ENCODE measurements around the gene ZNF808.
"Not testable (repeated sequence)": the region's sequence is repeated elsewhere in the genome, so short reads cannot be mapped to it uniquely, and the experiment has no call there.

DNA sequence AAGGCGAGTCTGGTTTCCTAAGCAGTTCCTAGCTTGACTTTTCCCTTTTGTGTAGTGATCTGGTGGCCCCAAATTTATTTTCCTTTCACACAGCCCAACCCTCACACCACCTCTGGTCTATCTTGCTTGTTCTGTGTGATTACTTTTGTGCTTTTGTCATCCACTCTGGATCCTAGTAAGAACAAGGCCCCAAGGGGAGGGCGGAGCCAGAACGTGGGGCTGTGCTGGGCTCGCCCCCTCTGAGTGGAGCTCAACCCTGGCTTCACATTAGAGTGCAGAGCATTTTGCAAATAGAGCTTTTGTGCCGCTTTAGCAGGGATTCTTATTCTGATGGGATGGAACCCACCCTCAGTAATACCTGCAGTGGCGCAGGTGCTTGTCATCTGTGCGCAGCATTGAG is 42.4 kb upstream of the ZNF808 start:
- TF ChIP-seq, protein P1, sequence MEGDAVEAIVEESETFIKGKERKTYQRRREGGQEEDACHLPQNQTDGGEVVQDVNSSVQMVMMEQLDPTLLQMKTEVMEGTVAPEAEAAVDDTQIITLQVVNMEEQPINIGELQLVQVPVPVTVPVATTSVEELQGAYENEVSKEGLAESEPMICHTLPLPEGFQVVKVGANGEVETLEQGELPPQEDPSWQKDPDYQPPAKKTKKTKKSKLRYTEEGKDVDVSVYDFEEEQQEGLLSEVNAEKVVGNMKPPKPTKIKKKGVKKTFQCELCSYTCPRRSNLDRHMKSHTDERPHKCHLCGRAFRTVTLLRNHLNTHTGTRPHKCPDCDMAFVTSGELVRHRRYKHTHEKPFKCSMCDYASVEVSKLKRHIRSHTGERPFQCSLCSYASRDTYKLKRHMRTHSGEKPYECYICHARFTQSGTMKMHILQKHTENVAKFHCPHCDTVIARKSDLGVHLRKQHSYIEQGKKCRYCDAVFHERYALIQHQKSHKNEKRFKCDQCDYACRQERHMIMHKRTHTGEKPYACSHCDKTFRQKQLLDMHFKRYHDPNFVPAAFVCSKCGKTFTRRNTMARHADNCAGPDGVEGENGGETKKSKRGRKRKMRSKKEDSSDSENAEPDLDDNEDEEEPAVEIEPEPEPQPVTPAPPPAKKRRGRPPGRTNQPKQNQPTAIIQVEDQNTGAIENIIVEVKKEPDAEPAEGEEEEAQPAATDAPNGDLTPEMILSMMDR (conservative IDR thresholded peaks at IDR 0.05; ENCODE audit: low read depth, low read length), result not testable (repeated sequence)
- TF ChIP-seq RAD21 (IDR thresholded peaks at IDR 0.05; ENCODE audit: low read length); POLR2A (IDR thresholded peaks at IDR 0.05; ENCODE audit: low read depth, low read length); RCOR1 (IDR thresholded peaks at IDR 0.05; ENCODE audit: insufficient replicate concordance, low read length); USF2 (IDR thresholded peaks at IDR 0.05; ENCODE audit: low read depth, low read length); MAFK (IDR thresholded peaks at IDR 0.05; ENCODE audit: low read depth, low read length); SMC3 (IDR thresholded peaks at IDR 0.05; ENCODE audit: low read depth, low read length); MAZ (IDR thresholded peaks at IDR 0.05; ENCODE audit: borderline replicate concordance, low read depth, low read length); RFX5 (IDR thresholded peaks at IDR 0.05; ENCODE audit: low read depth, low read length); CEBPB (IDR thresholded peaks at IDR 0.05; ENCODE audit: low read depth, low read length): not testable (repeated sequence)

All from IMR-90 (cell line).